OCI-LY3 (cell line): Measurements from ENCODE around the gene PAN2.

Experiments
- CTCF ChIP-seq: fragments of 200-600, 300-600 bp; sonication (generic); IDR thresholded peaks from 2 replicates; pipeline ENCODE4 v1.5.1; 2014; ENCODE audit warnings: antibody characterized with exemption, low read length, low read depth
- EZH2phosphoT487 ChIP-seq: fragments of 200-600 bp; shearing (Covaris generic); IDR thresholded peaks from 2 replicates; pipeline ENCODE4 v1.6.1; 2018; ENCODE audit warnings: antibody characterized with exemption, mixed run types, low read depth

DNA sequence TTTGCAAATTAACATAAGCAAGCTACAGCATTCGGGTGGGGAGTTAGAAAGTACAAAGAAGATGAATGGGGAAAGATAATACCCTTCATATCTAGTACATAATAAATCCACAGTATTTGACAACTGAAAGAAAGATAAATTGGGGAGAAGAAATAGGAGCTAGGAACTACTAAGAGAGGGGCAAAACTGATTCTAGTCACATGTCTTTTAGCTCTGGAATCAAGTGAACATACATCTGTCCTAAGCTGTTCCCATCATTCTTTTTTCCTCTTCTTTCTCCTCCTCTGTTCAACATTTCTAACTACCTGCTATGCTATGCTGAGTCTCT lies 44.2 kb upstream of the PAN2 start:
- TF ChIP-seq CTCF (no peak), EZH2phosphoT487 (no peak)
